ENCODE measurements around the gene HTR3C.

DNA sequence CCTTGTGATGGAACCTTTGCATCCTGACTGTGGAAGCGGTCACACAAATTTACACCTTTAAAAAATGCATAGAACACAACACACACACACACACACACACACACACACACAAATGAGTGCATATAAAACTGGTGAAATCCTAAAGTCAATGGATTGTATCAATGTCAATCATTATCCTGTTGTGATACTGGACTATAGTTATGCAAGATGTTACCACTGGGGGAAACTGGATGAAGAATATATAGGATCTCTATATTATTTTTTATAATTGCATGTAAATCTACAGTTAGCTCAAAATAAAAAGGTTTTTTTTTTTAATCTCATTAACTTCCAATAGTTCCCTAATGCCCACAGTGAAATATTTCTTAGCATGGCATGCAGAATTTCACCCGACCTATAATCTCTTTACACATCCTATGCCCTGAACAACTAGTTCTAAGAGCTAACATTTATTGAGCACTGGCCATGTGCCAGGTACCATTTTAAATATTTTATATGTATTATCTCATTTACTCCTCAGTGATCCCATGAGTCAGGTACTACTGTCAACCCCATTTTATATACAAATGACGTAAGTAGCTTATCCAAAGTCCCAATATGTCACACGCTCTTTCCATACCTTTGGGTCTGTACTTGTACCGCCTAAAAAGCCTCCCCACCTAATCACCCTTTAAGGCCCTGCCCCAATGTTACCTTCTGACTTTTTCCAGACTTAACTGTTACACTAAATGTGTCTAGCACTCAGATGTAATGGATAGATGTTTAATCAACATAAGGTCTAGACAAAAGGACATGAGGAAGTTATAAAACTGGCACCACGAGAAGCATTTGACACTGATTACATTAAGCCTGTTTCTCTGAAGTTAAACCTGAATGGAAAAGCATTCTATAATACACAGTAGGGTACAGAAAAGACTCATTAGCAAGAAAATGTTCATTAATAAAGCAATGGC lies 40.6 kb upstream of the HTR3C start:
- TF ChIP-seq, protein P1, sequence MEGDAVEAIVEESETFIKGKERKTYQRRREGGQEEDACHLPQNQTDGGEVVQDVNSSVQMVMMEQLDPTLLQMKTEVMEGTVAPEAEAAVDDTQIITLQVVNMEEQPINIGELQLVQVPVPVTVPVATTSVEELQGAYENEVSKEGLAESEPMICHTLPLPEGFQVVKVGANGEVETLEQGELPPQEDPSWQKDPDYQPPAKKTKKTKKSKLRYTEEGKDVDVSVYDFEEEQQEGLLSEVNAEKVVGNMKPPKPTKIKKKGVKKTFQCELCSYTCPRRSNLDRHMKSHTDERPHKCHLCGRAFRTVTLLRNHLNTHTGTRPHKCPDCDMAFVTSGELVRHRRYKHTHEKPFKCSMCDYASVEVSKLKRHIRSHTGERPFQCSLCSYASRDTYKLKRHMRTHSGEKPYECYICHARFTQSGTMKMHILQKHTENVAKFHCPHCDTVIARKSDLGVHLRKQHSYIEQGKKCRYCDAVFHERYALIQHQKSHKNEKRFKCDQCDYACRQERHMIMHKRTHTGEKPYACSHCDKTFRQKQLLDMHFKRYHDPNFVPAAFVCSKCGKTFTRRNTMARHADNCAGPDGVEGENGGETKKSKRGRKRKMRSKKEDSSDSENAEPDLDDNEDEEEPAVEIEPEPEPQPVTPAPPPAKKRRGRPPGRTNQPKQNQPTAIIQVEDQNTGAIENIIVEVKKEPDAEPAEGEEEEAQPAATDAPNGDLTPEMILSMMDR (IDR thresholded peaks at IDR 0.05; ENCODE audit: poor library complexity) = no peak
- no peak for TF ChIP-seq EZH2phosphoT487 (IDR thresholded peaks at IDR 0.05; ENCODE audit: low read depth, severe bottlenecking, unreplicated experiment)

Data from hepatocyte (in vitro differentiated cells).